ENCODE data around the gene BSN.

Gene BSN

DNA sequence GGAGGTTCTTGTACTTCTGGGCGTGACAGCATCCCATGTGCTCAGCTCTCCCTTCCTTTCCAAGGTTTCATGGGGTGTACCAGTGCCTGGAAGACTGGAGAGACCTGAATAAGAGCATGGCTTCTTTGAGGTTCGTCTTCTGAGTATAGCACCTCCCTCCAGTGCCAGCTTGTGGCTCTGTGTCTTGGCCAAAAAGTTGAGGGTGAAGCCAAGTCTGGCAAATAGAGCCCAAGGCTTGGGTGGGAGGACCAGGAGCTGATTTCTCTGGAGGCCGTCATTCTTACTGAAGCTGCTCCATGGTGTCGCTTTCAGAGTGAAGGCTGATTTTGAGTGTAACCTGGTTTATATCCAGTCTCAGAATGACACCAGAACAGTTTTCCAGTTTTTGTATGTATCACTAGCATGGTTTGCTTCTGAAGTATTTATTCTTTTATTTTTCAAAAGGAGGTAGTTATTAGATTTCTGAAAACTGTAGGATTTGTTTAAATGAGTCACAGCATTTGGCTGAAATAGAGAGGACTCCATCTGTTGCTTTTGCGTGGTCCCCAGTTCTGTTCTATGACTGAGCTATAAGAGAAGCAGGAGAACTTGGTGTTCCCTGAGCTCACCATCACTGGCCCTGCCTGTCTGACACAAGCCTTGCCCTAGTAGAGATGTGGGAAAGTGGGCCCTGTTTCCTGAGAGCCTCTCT lies 47.2 kb downstream of the BSN start:
- DNase-seq = no peak

DNA sequence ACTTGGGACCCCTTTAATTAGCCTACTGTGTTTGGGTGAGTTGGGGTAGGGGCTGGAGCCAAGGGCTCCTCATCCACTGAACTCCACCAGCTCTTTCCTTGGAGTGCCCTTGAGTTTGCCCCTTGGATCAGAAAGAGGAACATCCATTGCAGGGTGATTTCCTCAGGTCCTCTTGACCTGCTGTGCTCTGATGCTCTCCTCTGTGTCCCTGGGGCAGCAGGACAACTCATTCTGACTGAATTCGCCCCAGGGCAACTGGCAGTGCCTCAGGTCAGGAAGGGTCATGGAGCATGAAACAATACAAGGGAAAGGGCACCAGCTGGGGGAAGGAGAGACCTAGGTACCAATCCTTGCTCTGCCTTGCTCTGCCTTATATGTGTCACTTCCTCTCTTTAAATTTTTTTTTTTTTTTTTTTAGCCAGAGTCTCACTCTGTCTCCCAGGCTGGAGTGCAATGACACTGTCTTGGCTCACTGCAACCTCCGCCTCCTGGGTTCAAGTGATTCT lies 47.8 kb downstream of the BSN start:
- no peak for DNase-seq

DNA sequence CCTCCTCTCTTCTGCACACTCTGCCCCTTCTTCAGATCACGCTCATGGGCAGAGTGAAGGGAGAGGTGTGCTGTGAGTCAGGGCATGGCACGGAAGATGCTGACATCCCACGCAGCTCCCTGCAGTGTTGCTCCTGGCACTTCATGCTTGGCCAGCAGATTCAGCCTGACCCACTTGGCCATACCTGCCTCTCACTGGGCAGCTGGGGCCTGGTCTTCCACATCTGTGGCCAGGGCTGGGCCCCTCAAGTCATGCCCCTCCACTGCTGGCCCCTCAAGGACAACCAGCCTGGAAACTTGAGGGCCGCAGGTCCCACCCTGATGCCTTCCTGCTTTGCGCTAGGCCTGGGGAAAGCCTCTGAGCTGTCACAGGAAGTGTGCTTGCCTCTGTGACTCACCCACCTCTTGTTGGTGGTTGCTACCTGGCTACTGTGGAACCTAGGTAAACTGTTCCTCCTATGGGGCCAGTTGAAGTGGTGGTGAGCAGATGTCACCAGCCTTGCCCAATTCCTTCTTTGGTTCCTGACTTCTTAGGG lies 48.7 kb downstream of the BSN start:
- peak; percentile 65 for DNase-seq

DNA sequence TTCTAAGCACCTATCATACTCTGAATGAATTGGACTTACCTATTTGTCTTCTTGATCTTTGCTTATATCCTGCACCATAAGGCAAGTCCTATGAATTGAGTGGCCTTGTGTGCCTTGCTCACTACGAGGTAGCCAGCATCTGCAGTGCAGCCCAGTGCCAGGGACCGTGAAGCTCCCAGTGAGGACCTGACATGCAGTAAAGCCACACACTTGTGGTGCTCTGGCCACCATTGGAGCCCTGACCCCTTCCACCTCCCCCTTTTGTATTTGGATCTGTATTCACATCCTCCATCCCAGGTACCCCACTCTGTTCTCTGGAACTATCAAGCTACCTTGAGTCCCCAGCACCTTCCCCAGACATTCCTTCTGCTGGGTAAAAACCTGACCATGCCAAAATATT lies 52.1 kb downstream of the BSN start:
- no peak for DNase-seq

DNA sequence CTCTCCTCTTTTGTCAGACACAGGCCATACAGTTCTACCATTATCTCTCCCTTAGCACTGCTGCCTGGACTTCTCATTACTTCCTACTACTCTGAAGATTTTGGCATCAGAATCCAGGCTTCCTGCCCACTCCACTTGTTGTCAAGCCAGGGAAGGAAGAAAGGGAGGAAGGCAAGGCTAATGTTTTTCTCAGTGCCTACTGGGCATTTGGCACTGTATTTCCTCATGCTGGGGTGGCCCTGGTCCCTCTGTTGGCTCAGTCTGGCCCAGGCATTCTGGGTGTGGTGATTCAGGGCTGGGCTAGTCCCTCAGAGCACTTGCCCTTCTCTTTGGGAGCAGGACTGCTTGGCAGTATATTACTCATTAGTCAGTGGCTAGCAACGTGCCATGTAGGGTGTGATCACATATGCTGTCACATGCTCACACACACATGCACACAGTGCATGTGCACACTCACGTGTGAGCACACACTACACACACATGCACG lies 52.9 kb downstream of the BSN start:
- no peak for DNase-seq

DNA sequence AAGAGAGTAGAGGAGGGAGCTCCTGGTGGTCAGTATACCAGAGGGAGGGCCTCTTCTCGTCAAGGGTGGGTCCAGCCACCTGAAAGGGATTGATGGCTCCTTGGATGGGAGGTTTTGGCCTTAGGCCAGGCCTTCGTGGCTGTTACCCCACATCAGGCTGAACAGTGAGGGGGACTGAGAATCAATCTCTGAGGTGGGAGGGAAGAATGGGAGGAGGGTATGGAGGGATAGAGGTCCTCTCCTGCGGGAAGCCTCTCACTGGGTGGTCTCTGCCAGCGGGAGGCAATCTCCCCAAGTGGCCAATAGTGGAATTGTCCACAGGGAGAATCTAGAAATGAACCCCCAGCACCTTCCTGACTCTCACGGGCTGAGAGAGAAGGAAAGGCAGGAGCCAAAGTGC lies 53.5 kb downstream of the BSN start:
- DNase-seq = no peak

DNA sequence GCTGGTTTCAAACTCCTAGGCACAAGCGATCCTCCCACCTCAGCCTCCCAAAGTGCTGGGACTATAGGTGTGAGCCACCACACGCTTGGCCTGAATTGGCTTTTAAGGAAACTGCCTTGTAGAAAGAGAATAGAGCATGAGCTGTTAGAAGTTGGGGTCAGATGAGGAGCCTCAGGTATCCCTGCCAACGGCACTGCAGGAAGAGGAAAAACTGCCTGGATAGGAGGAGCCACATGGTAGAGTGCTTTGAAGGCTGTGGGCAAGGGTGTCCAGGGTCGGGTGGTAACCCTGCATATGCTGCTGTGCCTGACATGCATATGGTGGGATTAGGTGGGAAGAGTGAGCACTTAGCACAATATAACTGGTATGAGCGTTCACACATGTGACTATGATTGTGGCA lies 55.0 kb downstream of the BSN start:
- no peak for DNase-seq

DNA sequence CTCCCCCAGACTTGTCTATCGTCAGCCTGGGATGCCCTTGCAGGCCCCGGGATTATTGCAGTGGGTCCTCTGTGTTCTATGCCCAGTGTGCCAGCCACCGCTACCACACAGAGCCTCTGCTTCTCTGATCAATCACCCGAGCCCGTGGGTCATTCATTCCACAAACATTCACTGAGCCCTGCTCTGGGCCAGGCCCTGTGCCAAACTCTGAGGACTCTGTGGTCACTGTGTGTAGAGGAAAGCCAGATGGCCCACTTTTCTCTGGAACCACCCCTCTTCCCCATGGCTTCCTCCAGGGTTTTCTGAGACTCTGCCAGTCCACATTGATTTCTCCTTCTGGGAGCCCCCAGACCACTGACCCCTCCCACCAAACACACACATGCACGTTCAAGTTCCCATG lies 55.5 kb downstream of the BSN start:
- DNase-seq = no peak

DNA sequence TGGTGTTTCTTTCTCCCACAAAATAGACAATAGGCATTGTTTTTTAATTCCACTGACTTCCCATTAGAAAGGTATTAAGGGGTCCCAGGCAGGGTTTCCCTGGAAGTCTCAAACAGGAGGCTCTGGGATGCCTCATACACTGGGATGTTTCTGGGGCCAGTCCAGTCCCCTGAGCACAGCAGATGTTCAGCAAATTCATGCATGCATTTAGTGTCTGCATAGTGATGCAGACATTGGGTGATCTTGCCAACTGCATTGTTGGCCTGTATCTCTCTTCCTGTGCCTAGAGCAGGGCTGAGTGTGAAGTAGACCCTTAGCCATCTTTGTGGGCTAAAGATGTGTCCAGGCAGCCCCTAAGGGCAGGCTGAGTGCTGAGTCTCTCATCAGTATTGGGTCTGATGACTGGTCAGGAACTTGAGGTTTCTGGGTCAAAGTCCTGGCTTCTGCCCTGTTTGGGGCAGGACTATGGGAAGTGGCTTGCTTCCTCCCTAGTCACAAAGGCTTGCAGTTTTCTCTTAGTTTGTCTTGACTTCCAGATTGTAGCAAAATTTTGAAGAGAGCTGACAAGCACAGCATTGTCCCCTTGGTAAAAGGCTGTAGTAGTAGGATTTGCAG lies 56.5 kb downstream of the BSN start:
- no peak for DNase-seq

DNA sequence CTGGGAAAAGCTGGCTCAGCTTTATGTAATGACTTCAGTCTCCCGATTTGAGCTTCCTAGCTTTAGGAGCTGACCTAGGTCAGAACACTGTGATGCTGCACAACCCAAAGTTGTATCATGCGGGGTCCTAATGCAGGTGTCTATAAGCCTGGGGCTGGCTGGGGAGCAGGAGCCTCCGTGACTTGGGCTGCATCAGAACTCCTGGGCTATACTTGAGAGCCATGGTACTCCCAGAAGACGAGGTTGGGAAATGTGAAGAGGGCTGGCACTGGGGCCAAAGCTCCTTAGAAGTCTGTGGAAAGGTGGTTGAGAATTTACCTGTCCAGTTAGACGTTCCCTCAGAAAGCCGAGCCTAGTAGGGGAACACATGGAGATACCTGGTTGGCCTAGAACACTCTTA lies 57.0 kb downstream of the BSN start:
- DNase-seq = no peak

DNA sequence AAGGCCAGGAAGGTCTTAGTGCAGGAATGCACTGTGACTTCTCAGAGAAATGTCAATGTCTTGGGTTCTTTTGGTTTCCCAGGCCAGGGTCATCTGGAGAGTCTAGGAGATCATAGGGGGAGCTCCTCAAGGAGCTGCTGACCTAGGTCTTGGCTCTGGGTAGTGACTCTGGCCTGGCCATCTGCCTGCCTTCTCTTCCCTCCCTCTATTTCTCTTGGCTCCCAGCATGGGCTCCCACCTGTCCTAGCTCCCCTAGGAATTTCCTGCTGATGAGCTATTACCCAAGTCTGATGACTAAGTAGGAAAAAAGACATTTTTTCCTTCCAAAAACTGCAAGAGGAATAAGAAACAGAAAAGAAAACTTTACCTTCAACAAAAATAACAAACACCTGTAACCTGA lies 57.4 kb downstream of the BSN start:
- DNase-seq = no peak

DNA sequence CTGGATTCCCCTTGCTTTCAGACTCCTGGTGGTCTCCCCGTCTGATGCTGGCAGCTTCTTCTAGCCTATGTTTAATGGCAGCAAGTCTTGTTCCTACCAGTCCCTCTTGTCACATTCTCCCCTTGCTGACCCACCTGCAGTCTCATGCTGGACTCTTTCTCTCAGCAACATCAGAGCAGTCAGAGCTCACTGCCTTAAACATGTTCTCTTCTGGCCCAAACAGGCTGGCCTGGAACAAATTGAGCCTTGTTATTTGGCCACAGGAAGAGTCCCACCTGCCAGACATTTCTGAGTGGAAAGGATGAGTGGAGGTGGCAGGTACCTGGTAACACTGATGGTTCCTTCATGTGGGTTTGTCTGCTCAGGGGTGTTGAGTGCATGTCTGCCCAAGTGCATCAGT lies 60.7 kb downstream of the BSN start:
- DNase-seq = no peak

DNA sequence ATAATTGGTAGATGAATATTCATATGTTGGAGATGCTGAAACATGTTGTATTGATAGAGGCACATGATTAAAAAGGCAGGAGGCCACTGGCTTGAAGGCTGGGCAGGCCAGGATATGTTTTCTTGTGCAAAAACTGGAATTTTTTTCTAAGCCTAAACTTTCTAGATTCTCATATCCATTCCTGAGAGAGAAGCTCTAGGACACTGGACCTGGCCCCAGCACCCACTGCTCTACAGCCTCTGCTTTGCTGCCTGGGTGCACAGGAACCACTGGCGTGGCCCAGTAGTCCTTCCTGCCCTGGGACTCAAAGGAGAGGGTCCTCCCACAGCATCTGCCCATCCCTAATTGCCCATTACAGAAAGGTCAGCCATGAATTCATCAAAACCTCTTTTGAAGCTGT lies 61.8 kb downstream of the BSN start:
- no peak for DNase-seq

DNA sequence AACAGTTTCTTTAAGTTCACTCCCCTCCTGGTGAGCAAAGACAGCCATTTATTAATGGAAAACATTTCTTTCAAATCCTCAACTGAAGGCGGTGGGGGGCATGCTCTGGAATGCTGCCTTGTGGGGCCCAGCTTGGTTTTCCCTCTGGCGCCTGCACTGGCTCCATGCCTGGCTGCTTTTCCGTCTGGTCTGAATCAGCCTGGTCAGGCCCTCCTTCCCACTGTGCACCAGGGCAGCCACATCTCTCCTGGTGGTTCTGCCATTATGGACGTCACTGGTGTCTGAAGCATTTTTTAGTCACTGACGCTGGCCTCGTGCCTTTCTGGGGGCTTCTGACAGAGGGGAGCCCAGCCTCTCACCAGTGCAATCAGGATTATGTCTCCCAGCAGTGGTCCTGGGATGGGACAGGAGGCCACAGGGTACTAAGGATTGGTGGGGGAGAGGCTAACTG lies 62.2 kb downstream of the BSN start:
- no peak for DNase-seq

DNA sequence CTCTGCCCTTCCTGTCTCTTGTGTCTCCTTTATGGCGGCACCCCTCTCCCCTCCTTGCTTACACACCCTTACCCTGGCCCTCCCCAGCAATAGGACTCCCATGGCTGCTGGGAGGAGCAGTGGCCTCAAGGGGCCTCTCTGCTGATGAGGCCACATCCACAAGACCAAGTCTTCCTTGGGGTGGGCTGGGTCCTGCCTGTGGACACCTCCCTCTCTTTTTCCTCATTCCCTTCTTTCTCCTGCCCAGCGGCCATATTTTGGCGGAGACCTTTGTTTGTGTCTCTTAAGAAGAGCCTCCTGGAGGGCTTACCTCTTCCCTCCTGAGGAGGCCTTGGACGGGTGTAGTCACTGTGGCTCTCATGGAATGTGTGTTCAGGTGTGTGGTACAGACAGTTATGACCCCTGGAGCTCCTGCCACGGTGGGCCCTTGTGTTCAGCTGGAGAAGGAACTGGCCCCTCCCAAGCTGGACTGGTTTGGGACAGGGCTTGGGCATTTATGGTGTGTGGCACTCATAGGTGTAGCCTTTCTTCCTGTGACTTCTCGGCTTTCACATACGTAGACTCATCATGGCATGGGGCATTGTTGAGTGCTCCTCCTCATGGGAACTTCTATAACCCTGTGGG lies 63.2 kb downstream of the BSN start:
- no peak for DNase-seq

DNA sequence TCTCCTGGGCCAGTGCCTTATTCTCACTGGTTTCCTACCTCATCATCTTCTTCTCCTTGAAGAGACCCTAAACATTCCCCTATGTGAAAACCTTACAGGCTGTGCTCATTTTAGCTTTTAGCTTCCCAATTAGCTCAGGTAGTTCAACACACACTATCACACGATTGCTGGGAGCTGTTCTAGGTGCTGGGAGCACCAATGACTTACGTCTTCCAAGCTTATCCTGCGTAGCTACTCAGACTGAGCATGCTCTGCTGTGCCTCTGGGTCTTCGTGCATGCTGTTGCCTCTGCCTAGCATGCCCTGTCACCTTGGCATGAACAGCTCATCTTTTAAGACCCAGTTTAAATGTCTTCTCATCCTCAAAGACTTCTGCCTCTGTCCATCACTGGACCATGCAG lies 64.1 kb downstream of the BSN start:
- DNase-seq = no peak

DNA sequence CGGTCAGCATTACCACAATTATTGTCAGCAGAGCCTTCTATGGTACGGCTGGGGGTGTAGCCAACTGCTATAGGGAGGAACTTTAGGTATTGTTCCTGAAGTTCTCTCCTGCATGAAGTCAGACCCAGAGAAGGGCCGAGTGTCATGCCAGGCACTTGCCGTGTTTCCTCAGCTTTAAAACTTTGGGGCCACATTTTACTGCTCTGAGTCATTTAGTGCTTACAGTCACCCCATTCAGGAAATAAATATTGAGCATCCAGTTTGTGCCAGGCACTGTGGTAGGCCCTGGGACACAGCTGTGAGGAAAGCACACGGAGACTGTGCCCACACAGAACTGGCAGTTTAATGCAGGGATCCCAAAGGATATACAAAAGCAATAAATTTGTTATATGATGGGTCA lies 65.4 kb downstream of the BSN start:
- no peak for DNase-seq

DNA sequence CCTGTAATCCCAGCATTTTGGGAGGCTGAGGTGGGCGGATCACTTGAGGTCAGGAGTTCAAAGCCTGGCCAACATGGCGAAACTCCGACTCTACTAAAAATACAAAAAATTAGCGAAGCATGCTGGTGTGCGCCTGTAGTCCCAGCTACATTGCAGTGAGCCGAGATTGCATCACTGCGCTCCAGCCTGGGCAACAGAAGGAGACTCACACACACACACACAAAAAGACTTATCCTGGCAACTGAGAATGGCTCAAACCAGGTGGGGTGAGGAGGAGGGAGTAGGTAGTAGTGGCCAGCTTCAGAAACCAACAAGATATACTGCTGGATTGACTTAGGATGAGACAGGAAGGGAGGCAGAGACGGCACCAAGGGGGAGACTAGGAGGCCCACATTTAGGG lies 66.5 kb downstream of the BSN start:
- no peak for DNase-seq

DNA sequence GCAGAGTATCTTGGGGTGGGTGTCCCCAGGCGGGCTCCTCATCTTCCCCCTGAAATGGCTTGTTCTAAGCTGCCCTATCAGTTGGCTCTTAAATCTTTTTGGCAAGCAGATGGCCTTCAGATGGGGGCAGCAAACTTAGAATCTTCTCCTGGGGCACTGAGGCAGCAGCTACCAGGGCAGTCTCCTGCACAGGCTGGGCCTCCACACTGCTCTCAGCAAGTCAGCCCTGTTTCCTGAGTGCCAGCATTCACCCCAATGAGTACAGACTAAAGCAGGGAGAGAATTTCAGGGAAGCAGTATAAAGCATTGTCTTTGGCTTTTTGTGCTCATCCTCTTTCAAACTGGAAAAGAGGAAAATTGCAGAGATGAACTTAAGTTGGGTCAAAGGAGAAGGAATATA lies 68.8 kb downstream of the BSN start:
- DNase-seq = no peak

DNA sequence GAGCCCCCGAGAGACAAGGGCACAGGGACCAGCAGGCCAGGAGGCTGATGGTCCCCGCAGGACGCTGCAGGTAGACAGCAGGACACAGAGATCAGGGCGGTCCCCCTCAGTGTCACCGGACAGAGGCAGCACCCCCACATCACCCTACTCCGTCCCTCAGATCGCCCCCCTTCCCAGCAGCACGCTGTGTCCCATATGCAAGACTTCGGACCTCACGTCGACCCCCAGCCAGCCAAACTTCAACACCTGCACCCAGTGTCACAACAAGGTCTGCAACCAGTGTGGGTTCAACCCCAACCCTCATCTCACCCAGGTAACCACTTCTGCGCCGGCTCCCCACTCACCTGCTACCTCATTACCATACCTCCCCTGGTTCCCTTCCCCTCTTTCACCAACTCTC lies 70.8 kb downstream of the BSN start:
- DNase-seq = no peak

DNA sequence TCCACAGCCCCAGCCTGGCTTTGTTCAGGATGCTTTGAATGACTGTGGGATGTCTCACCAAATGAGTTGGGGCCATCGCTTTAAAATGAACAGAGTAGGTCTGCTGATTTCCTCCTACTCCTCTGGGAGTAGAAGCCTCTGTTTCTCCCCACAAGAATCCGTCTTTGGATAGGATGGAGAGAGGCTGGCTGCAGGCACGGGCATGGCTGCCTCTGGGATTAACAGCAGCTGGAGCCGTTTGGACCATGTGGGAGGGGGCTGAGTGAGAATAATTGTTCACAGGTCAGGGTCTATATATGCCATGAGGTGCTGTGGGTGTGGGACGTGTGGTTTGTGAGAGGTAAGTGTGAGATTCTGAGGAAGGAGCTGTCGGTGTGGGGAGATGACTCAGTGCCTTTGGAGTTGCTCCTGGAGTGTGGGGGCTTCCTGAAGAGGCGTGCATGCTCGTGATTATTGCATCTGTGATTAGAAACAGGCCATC lies 71.9 kb downstream of the BSN start:
- DNase-seq = no peak

DNA sequence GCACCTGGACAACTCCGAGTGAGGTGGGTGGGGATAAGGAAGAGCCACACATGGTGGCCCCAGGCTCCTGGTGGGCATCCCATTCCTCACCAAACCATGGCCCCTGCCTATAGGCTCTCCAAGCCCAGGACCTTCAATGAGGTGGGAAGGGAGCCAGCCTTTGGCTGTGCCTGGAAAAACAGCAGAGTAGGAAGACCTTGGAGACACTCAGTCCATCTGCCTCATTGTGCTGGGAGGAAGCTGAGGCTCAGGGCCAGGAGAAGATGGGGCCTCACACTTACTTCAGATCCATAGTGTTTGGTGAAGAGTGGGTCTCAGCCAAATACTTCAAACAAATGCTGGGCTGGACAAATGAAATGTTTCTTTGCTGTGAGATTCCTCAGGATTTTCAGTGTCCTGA lies 72.5 kb downstream of the BSN start:
- no peak for DNase-seq

DNA sequence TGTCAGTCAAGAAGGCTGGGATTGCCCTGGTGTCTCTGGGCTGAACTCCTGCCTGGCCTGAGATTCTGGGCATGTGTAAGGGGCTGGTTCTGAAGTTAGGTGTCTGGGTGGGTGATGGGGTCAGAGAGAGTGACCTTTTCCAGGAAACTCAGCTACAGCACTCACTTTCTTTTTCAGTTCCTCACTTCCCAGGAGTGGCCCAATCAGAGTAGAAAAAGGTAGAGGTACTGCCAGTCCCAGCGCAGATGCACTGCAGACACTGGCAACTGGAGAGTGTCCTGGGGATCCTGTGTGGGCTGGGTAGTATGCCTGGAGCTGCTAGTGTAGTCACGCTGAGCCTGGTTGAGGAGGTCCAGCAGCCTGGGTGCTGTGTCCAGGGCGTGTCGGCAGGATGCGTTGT lies 73.4 kb downstream of the BSN start:
- no peak for DNase-seq

DNA sequence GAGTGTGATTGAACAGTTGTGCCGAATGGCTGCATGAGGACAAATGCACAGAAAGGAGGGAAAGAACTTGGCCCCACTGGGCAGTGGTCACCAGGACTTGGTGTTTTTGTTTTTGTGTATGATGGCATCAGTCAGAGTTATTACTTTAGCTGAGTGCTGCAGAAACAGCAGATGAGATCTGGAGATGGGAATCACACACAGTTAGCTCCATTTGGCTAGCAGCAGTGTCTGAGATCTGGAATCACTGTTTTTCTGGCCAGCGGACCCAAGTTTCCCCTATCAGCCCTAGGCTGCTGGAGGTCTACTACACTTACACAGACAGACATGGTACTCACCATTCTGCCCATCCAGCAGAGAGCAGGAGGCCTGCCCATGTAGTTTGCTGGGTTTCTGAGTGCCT lies 74.0 kb downstream of the BSN start:
- DNase-seq = no peak

Data from activated naive CD4-positive, alpha-beta T cell treated with Interleukin-2 at 50 U/mL for 16 hours (primary cell).